SK-N-SH (cell line): ENCODE measurements around the gene NRIP3. TPM values are rescaled to one million over a fixed set of nuclear protein-coding genes. Genes with fewer than 3 reads are reported as not detected.
"Not testable (repeated sequence)": the region's sequence is repeated elsewhere in the genome, so short reads cannot be mapped to it uniquely, and the experiment has no call there.

ENCODE experiments used
- CTCF ChIA-PET: fragments of 300-600, 350-600 bp; formaldehyde crosslinking; extraction: SDS; loops from one replicate; lab custom pipeline; 2021; lab: Yijun Ruan, JAX
- POLR2A ChIA-PET: fragments of 350-600 bp; sonication (Branson Sonifier 250); formaldehyde crosslinking; extraction: SDS; loops from one replicate; lab custom pipeline; 2020; ENCODE audit warnings: antibody characterized with exemption, inconsistent platforms; lab: Yijun Ruan, JAX
- DNase-seq: peaks from one replicate; pipeline ENCODE4 v3.0.0; 2012
- H2AFZ ChIP-seq: fragments of 200-600 bp; sonication (generic); 2 replicates; pipeline ENCODE4 v1.8.1; 2016; ENCODE audit warnings: antibody characterized with exemption, mild to moderate bottlenecking, low read depth
- H3F3A ChIP-seq: fragments of 200-600 bp; sonication (generic); replicated peaks from 2 replicates; pipeline ENCODE3; 2016; ENCODE audit warnings: antibody characterized with exemption, mild to moderate bottlenecking; ENCODE audit not compliant: insufficient read depth
- H3K27ac ChIP-seq, 2 experiments: fragments of 200-500 bp in 1 of 2; fragments of 200-600 bp in 1 of 2; sonication (Bioruptor generic) in 1 of 2; sonication (generic), shearing (Covaris generic) in 1 of 2; 2 replicates each; pipeline versions ENCODE4 v1.5.1 to v1.6.1; 2014 to 2016; ENCODE audit warnings: low read depth in 2 of 2, inconsistent platforms in 1 of 2, low read length in 1 of 2, mild to moderate bottlenecking in 1 of 2, mixed read lengths in 1 of 2
- H3K27me3 ChIP-seq: fragments of 200-600 bp; sonication (generic), shearing (Covaris generic); 2 replicates; pipeline ENCODE4 v1.6.1; 2016; ENCODE audit warnings: mixed run types; ENCODE audit not compliant: insufficient read depth
- H3K36me3 ChIP-seq, 2 experiments: fragments of 200-500 bp in 1 of 2; fragments of 200-600 bp in 1 of 2; sonication (Bioruptor generic) in 1 of 2; sonication (generic) in 1 of 2; replicated peaks in 1 of 2; 2 replicates each; pipeline versions ENCODE3 to v1.5.1; 2014 to 2016; ENCODE audit warnings: low read length in 1 of 2, mild to moderate bottlenecking in 1 of 2; ENCODE audit not compliant: insufficient read depth in 2 of 2, control insufficient read depth in 1 of 2
- H3K4me1 ChIP-seq, 2 experiments: fragments of 200-500 bp in 1 of 2; fragments of 200-600 bp in 1 of 2; sonication (Bioruptor generic) in 1 of 2; sonication (generic), shearing (Covaris generic) in 1 of 2; 2 replicates each; pipeline versions ENCODE4 v1.5.1 to v1.6.1; 2014 to 2016; ENCODE audit warnings: low read depth in 1 of 2, low read length in 1 of 2, mixed run types in 1 of 2; ENCODE audit not compliant: insufficient read depth in 2 of 2, control insufficient read depth in 1 of 2
- H3K4me2 ChIP-seq: fragments of 200-600 bp; sonication (generic), shearing (Covaris generic); 2 replicates; pipeline ENCODE4 v1.6.1; 2017; ENCODE audit warnings: mixed run types
- H3K4me3 ChIP-seq, 2 experiments: fragments of 200-500 bp in 1 of 2; fragments of 200-600 bp in 1 of 2; sonication (Bioruptor generic) in 1 of 2; sonication (generic), shearing (Covaris generic) in 1 of 2; 2 replicates each; pipeline versions ENCODE4 v1.5.1 to v1.8.1; 2014 to 2016; ENCODE audit warnings: low read depth in 2 of 2, inconsistent platforms in 1 of 2, low read length in 1 of 2, mild to moderate bottlenecking in 1 of 2, mixed read lengths in 1 of 2, moderate library complexity in 1 of 2
- H3K79me2 ChIP-seq: fragments of 200-600 bp; sonication (generic); 2 replicates; pipeline ENCODE4 v1.8.1; 2017; ENCODE audit warnings: mild to moderate bottlenecking; ENCODE audit not compliant: insufficient read depth
- H3K9ac ChIP-seq: fragments of 200-600 bp; sonication (generic); 2 replicates; pipeline ENCODE4 v1.6.1; 2017; ENCODE audit warnings: mixed run types
- H3K9me2 ChIP-seq: fragments of 200-600 bp; sonication (generic); 2 replicates; pipeline ENCODE4 v1.6.1; 2017; ENCODE audit warnings: mixed run types
- H3K9me3 ChIP-seq: fragments of 200-600 bp; sonication (generic); 2 replicates; pipeline ENCODE4 v1.6.1; 2017; ENCODE audit warnings: mixed run types, mild to moderate bottlenecking, moderate library complexity
- H4K20me1 ChIP-seq: fragments of 200-600 bp; sonication (generic); 2 replicates; pipeline ENCODE4 v1.6.1; 2017; ENCODE audit warnings: mild to moderate bottlenecking, mixed run types; ENCODE audit not compliant: insufficient read depth
- FOSL2 ChIP-seq: IDR thresholded peaks from 2 replicates; pipeline ENCODE4 v1.4.0; 2012; ENCODE audit warnings: low read depth, mild to moderate bottlenecking, moderate library complexity, borderline replicate concordance
- GABPA ChIP-seq: IDR thresholded peaks from 2 replicates; pipeline ENCODE4 v1.4.0; 2012; ENCODE audit warnings: low read depth, mild to moderate bottlenecking
- JUND ChIP-seq: IDR thresholded peaks from 2 replicates; pipeline ENCODE4 v1.4.0; 2012
- MAX ChIP-seq: IDR thresholded peaks from 2 replicates; pipeline ENCODE4 v1.4.0; 2012; ENCODE audit warnings: low read depth
- MXI1 ChIP-seq: IDR thresholded peaks from 2 replicates; pipeline ENCODE4 v1.6.1; 2012; ENCODE audit warnings: mild to moderate bottlenecking, low read depth, low read length, improper control_type of control experiment
- NFIC ChIP-seq: IDR thresholded peaks from 2 replicates; pipeline ENCODE4 v1.4.0; 2012; ENCODE audit warnings: borderline replicate concordance
- POLR2AphosphoS5 ChIP-seq: IDR thresholded peaks from 2 replicates; pipeline ENCODE4 v1.6.1; 2012; ENCODE audit warnings: low read depth, low read length
- RAD21 ChIP-seq: IDR thresholded peaks from 2 replicates; pipeline ENCODE4 v1.6.1; 2012; ENCODE audit warnings: mild to moderate bottlenecking, low read length
- RFX5 ChIP-seq: IDR thresholded peaks from 2 replicates; pipeline ENCODE4 v1.6.1; 2012; ENCODE audit warnings: mild to moderate bottlenecking, improper control_type of control experiment, low read length
- RXRA ChIP-seq: IDR thresholded peaks from 2 replicates; pipeline ENCODE4 v1.4.0; 2012; ENCODE audit warnings: low read depth, mild to moderate bottlenecking, borderline replicate concordance
- SIN3A ChIP-seq: IDR thresholded peaks from 2 replicates; pipeline ENCODE4 v1.6.1; 2012; ENCODE audit warnings: low read depth, mild to moderate bottlenecking, low read length, moderate library complexity, borderline replicate concordance
- TCF12 ChIP-seq: IDR thresholded peaks from 2 replicates; pipeline ENCODE4 v1.4.0; 2012
- ZBTB33 ChIP-seq: IDR thresholded peaks from 2 replicates; pipeline ENCODE4 v1.4.0; 2012; ENCODE audit warnings: low read depth, borderline replicate concordance
- WGBS: methylation state at CpG from one replicate; pipeline ENCODE4 v1.1.6; 2017; ENCODE audit warnings: low lambda C conversion rate; 5-methylcytosine and 5-hydroxymethylcytosine counted together
- polyA plus RNA-seq, 3 experiments: library from polyadenylated mRNA; depleted of rRNA; stranded (reverse); fragments of >200 nt; gene quantifications; 2 replicates each; pipeline ENCODE4 v1.2.3, GENCODE V29; 2012
- TF ChIP-seq, protein P1 (sequence below): fragments of 150-350 bp; IDR thresholded peaks from 2 replicates; pipeline ENCODE4 v1.6.1; 2016; ENCODE audit warnings: mild to moderate bottlenecking, low read depth, low read length
- TF ChIP-seq, protein P2 (sequence below): fragments of 150-350 bp; IDR thresholded peaks from 2 replicates; pipeline ENCODE4 v1.6.1; 2017; ENCODE audit warnings: antibody characterized with exemption, low read length, low read depth, borderline replicate concordance
- TF ChIP-seq, protein P3 (sequence below): IDR thresholded peaks from 2 replicates; pipeline ENCODE4 v1.4.0; 2012; ENCODE audit warnings: low read depth, borderline replicate concordance
- TF ChIP-seq, protein P4 (sequence below): fragments of 200-600 bp; sonication (generic); IDR thresholded peaks from 2 replicates; pipeline ENCODE4 v1.6.1; 2017; ENCODE audit warnings: antibody characterized with exemption, mild to moderate bottlenecking, moderate library complexity

The NRIP3 gene
- polyA plus RNA-seq, 1 of the 3 experiments (the other 2 are of a cell fraction) = 2.1 TPM

- ChIA-PET POLR2A (interaction anchor here (2.3 kb wide), 1 partner anchor 16 kb away, joined by 6 read pairs; the partner anchor contains the start of gene TMEM9B), CTCF (interaction anchor here (1.5 kb wide), 1 partner anchor 35 kb away, joined by 5 read pairs; no protein-coding TSS in a partner anchor)
- Histone ChIP-seq H3K9me3 (no peaks in the 10 kb centered on the region), H3K27ac (no peak overlapping the region), H3K4me3 (no peak overlapping the region), H3K4me2 (no peak overlapping the region), H3K9me2 (no peaks in the 10 kb centered on the region), H4K20me1 (no peaks in the 10 kb centered on the region), H3K4me1 (no peaks in the 10 kb centered on the region), H3K79me2 (no peaks in the 10 kb centered on the region), H3K27me3 (no peaks in the 10 kb centered on the region), H3K36me3 (no peaks in the 10 kb centered on the region), H3K9ac (no peak overlapping the region), H2AFZ (no peak overlapping the region), H3F3A (no peaks in the 10 kb centered on the region)
- TF ChIP-seq, protein P1, sequence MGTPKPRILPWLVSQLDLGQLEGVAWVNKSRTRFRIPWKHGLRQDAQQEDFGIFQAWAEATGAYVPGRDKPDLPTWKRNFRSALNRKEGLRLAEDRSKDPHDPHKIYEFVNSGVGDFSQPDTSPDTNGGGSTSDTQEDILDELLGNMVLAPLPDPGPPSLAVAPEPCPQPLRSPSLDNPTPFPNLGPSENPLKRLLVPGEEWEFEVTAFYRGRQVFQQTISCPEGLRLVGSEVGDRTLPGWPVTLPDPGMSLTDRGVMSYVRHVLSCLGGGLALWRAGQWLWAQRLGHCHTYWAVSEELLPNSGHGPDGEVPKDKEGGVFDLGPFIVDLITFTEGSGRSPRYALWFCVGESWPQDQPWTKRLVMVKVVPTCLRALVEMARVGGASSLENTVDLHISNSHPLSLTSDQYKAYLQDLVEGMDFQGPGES = no peak
- TF ChIP-seq, protein P2, sequence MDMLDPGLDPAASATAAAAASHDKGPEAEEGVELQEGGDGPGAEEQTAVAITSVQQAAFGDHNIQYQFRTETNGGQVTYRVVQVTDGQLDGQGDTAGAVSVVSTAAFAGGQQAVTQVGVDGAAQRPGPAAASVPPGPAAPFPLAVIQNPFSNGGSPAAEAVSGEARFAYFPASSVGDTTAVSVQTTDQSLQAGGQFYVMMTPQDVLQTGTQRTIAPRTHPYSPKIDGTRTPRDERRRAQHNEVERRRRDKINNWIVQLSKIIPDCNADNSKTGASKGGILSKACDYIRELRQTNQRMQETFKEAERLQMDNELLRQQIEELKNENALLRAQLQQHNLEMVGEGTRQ = no peak
- TF ChIP-seq FOSL2 (no peak), TCF12 (no peak), RXRA (no peak), RAD21 (no peak), GABPA (no peak), NFIC (no peak), MXI1 (no peak), RFX5 (no peak), SIN3A (no peak), ZBTB33 (no peak), JUND (no peak), MAX (no peak), POLR2AphosphoS5 (no peak)
- TF ChIP-seq, protein P3, sequence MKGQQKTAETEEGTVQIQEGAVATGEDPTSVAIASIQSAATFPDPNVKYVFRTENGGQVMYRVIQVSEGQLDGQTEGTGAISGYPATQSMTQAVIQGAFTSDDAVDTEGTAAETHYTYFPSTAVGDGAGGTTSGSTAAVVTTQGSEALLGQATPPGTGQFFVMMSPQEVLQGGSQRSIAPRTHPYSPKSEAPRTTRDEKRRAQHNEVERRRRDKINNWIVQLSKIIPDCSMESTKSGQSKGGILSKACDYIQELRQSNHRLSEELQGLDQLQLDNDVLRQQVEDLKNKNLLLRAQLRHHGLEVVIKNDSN = no peak
- TF ChIP-seq, protein P4, sequence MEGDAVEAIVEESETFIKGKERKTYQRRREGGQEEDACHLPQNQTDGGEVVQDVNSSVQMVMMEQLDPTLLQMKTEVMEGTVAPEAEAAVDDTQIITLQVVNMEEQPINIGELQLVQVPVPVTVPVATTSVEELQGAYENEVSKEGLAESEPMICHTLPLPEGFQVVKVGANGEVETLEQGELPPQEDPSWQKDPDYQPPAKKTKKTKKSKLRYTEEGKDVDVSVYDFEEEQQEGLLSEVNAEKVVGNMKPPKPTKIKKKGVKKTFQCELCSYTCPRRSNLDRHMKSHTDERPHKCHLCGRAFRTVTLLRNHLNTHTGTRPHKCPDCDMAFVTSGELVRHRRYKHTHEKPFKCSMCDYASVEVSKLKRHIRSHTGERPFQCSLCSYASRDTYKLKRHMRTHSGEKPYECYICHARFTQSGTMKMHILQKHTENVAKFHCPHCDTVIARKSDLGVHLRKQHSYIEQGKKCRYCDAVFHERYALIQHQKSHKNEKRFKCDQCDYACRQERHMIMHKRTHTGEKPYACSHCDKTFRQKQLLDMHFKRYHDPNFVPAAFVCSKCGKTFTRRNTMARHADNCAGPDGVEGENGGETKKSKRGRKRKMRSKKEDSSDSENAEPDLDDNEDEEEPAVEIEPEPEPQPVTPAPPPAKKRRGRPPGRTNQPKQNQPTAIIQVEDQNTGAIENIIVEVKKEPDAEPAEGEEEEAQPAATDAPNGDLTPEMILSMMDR = no peak
- 78% methylated on average over 3 of the region's 3 CpGs for WGBS
- DNase-seq = no peak
Observed at GRCh38 chr11:8980485-8980884, 23.3 kb downstream of the NRIP3 start.

DNA sequence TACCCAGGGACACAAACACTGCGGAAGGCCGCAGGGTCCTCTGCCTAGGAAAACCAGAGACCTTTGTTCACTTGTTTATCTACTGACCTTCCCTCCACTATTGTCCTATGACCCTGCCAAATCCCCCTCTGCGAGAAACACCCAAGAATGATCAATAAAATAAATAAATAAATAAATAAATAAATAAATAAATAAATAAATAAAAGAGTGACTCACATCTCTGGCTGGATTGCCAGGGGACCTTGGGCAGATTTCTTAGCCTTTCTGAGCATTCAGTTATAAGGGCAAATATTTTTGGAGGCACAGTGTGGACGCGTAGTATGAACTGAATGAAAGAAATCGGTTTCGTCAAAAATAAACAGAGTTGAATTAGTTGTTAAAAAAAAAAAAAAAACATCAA lies 24.4 kb downstream of the NRIP3 start:
- H3K4me1 ChIP-seq, H3K36me3 ChIP-seq, H3K9me2 ChIP-seq, H4K20me1 ChIP-seq, DNase-seq, H3F3A ChIP-seq, H3K27ac ChIP-seq, H3K9ac ChIP-seq, H3K4me3 ChIP-seq, H3K4me2 ChIP-seq, H2AFZ ChIP-seq, H3K79me2 ChIP-seq, POLR2A ChIA-PET, H3K27me3 ChIP-seq, CTCF ChIA-PET, H3K9me3 ChIP-seq: not testable (repeated sequence)
- 94% methylated on average over 5 of the region's 7 CpGs for WGBS
